Measurements from ENCODE around the gene OR52A1.
A peak's percentile ranks its signal among the peaks of the same experiment; 100 is the strongest.
"Not testable (repeated sequence)": the region's sequence is repeated elsewhere in the genome, so short reads cannot be mapped to it uniquely, and the experiment has no call there.

OR52A1 gene

DNA sequence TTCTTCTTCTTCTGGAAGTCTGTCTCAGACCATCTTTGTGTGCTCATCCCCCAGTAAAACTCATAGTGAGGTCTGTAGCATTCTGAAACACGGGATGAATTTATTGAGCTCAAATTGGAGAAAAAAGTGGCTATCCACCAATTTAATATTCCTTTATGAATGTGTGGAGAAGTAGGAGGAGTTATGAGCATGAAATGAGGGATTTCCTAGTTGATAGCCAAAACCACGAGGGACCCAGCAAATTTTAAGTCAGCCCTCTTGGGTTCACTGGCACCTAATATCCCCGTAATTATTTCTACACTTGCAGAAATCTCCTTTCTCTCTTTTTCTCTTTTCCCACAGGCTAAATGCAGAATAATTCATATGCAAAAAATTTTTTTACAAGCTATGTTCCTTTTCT is at the start of gene OR52A1:
Gene OR52A1, minus strand, starts transcription at position 101 of the 400 bp plus-strand sequence. CDS start 2,388 bp downstream, outside the sequence.
- DNase-seq (ENCODE audit: low read depth) = no peak

GRCh38 chr11:5203366-5203765 is 48.8 kb upstream of the OR52A1 start:
- peak; percentile 62 for DNase-seq (ENCODE audit: low read depth)

DNA sequence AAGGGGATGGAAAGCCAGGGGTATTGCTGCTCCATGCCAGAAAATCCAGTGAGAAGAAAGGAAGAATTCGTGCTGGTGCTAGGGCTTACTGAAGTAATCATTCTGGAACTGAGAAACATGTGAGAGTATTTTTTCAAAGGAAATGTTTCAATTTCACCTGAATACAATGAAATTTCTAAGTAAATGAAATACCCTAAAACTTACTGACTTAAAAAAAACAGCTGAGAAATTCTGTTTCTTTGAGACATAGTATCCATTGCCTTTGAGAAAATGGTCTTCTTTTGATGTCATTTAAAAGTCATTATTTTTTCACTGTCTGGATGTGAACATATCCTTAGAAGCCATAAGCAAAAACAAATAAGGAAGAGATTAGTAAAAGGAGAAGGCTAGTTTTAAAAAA is 46.0 kb upstream of the OR52A1 start, which contains the start of gene OR51V1:
Gene OR51V1, minus strand, starts transcription at position 101 of the 400 bp plus-strand sequence. Its CDS starts 0 bp downstream, at position 101.
- no peak for DNase-seq (ENCODE audit: low read depth)

DNA sequence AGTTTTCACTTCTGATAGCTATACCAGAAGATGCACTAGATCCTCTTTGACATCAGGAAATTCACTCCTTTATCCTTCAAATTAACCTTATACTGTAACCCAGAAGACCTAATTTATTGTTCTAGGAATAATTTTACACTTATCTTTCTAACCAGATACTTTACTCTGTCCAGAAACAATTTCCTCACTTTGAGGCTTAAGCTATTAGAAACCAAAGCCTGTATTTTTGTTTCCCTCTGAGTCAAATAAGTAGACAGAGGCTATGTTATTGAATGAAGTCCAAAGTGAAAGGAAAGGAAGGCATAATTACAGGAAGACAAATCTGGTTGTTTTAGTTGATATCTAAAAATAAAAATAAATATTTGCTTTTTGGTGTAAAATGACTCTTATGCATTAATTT is 43.7 kb upstream of the OR52A1 start:
- DNase-seq (ENCODE audit: low read depth) = no peak

DNA sequence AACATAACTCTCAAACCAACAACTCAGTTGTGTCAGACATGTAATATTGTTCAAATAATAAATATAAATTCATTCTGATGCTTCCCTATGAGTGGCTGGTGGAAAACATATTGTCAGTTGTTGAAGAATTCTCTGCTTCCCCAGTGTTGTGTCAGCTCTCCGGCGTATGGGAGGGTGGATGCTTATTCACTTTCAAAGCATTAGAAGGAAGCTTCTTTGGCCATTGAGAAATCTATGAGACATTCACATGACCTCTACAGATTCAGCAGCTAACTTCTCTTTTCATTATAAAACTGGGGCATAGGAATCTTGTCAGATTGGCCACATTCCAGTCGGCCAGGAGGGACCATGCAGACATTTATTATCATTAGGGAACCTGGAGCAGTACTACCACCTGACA is 43.0 kb upstream of the OR52A1 start:
- peak; percentile 90 for DNase-seq (ENCODE audit: low read depth)

DNA sequence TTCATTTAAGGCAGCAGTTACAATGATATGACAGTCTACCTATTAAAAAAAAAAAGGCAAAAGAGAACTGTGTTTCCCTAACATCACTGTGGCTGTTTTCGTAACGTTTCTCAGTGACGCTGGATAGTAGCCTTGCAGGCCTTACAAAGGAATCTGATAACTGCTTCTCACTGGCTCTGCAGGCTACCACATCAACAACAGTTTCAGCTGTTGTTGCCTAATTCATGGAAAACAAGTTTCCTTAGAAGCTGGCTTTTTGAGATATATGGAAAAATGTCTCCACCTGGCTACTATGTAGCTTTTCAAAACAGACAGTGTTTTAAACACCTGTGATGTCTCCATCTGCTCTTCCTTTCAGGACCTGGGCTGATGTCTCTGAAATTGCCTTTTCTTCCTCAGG is 42.2 kb upstream of the OR52A1 start:
- DNase-seq (ENCODE audit: low read depth) = peak; percentile 48

- DNase-seq (ENCODE audit: low read depth) = no peak
Observed at GRCh38 chr11:5196067-5196466, 41.5 kb upstream of the OR52A1 start.

DNA sequence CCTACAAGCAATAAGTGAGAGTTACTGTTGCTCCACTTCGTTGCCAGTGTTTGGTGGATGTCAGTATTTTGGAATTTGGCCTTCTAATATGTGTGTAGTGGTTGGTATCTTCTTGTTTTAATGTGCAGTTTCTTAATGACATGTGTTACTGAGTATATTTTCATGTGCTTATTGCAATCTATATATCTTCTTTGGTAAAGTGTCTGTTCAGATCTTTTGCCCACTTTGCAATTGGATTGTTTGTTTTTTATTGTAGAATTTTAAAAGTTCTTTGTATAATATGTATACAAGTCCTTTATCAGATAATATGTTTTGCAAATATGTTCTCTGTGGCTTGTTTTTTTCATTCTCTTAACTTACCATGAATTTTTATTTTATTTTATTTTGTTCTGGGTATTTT is 38.2 kb upstream of the OR52A1 start:
- DNase-seq (ENCODE audit: low read depth) = no peak

DNA sequence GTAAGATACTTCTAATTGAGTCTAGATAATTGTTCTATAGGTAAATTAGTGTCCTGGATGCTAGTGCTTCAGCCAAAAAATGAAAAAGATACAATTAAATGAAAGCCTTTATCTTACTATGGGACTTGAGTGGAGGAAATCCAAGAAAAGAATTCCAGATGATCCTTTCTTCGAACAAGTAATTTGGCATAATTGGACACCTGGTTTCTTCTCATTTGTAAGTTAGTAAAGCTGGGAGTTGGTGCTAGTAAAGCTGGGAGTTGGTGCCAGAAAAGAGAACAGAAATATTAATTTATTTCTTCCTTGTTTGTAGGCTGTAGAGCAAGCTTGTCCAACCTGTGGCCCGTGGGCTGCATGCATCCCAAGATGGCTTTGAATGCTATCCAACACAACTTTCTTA is 33.6 kb upstream of the OR52A1 start:
- DNase-seq (ENCODE audit: low read depth) = no peak

DNA sequence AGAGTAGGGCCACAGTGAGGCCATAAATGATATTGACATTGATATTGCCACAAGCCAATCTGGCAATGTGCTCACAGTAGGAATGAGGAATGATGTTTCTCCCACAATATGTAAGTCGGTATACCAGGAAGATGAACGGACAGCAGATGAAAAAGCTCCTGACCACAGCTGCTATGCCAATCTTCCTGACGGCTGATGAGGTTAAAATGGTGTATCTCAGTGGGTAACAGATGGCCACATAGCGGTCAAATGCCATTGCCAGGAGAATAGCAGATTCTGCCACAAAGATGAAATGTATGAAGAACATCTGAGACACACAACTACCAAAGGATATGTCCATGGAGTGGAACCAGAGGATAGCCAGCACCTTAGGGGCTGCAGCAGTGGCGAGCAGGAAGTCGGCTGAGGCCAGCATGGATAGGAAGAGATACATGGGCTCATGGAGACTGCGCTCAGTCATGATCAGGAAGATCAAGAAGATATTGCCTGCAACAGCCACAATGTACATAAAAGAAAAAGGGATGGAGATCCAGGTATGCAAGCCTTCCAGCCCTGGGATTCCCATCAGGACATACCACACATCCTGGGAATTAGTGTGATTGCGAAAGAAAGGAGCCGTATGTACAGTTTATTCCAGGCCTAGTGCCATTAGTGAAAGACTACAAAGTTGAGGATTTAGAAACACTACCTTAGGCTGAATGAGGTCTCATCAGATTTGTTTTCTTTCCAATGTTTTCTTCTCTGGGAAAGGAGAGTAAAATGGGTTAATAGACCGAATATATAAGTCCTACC is 23.7 kb upstream of the OR52A1 start:
- DNase-seq (ENCODE audit: low read depth) = no peak

DNA sequence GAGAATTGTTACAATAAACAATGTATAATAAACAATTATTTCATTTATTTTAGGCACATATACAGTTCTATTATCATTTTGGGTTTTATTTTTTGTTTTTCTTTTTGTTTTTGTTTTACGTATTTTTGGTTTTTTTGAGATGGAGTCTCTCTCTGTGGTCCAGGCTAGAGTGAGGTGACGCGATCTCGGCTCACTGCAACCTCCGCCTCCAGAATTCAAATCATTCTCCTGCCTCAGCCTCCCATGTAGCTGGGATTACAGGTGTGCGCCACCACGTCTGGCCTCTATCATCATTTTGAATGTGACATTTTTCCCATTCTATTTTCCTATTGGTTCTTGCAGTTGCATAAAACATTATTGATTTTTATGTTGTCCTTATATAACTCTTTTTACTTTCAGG is 20.4 kb upstream of the OR52A1 start:
- DNase-seq (ENCODE audit: low read depth) = no peak

DNA sequence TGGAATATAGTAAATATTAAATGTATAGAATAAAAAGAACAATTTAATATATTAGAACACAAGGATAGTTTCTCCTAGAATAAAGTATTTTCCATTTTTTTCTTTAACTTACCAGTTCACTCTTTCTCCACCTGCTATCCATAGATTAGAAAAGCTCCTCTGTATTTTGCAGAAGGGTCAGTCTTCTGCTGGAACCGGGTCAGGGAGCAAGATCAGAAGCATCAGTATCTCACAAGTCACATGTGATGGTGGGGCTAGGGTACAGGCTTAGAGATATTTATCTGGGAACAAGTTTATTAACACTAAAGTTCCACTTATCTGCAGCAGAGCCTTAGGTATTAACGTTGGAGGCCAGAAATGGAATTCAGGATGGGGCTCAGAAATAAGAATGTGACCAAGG is 17.3 kb upstream of the OR52A1 start:
- DNase-seq (ENCODE audit: low read depth) = no peak

DNA sequence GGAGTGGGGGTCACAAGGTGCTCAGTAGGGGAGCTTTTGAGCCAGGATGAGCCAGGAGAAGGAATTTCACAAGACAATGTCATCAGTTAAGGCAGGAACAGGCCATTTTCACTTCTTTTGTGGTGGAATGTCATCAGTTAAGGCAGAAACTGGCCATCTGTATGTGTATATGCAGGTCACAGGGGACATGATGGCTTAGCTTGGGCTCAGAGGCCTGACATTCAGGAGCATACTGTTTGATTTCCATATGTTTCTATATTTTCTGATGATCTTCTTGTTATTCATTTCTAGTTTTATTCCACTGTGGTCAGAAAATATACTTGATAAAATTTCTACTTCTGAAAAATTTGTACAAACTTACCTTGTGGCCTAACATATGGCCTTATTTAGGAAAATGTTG is 11.3 kb upstream of the OR52A1 start:
- DNase-seq (ENCODE audit: low read depth) = not testable (repeated sequence)

GRCh38 chr11:5164807-5165206 is 10.2 kb upstream of the OR52A1 start:
- DNase-seq (ENCODE audit: low read depth) = not testable (repeated sequence)

DNA sequence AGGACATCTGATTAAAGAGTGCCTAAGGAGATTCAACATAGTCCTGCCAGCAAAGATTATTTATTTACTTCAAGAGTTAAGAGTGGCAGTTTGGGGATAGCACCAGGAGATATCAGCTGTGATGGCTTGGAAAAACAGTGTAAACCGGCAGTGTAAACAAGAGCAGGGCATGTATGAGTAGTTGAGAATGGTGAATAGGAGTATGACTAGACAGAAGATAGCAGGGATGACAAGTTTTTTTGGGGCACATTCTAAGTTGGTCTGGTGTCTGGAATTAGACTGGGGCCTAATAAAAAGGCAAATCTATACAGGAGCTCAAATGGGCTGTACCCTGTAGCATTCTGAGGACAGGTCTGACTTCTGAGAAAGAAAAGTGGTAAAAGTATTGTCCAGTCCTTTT is 6.5 kb upstream of the OR52A1 start:
- DNase-seq (ENCODE audit: low read depth) = not testable (repeated sequence)

DNA sequence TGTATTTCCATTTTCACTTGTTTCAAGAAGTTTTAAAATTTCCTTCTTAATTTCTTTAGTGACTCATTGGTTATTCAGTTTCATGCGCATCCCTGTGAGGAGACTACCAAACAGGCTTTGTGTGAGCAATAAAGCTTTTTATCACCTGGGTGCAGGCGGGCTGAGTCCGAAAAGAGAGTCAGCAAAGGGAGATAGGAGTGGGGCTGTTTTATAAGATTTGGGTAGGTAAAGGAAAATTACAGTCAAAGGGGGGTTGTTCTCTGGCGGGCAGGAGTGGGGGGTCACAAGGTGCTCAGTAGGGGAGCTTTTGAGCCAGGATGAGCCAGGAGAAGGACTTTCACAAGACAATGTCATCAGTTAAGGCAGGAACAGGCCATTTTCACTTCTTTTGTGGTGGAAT is 5.7 kb upstream of the OR52A1 start:
- not testable (repeated sequence) for DNase-seq (ENCODE audit: low read depth)

DNA sequence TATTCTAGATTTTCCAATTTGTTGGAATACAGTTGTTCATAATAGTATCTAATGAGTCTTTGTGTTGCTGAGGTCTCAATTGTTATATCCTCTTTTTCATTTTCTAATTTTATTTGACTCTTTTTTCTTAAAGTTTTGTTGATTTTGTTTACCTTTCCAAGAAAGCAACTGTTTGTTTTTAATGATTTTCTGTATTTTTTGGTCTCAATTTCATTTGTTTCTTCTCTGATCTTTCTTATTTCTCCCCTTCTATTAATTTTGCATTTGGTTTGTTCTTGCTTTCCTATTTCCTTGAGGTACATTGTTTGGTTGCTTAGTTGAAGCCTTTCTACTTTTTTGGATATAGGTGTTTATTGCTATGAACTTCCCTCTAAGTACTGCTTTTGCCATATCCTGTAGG is 5.2 kb upstream of the OR52A1 start:
- no peak for DNase-seq (ENCODE audit: low read depth)

GRCh38 chr11:5153574-5154431 is 754 bp downstream of the OR52A1 start:
- no peak for DNase-seq (ENCODE audit: low read depth)

- DNase-seq (ENCODE audit: low read depth) = no peak
Observed at GRCh38 chr11:5151713-5152153, 2.8 kb downstream of the OR52A1 start.

GRCh38 chr11:5144206-5144605 is 10.4 kb downstream of the OR52A1 start:
- not testable (repeated sequence) for DNase-seq (ENCODE audit: low read depth)

DNA sequence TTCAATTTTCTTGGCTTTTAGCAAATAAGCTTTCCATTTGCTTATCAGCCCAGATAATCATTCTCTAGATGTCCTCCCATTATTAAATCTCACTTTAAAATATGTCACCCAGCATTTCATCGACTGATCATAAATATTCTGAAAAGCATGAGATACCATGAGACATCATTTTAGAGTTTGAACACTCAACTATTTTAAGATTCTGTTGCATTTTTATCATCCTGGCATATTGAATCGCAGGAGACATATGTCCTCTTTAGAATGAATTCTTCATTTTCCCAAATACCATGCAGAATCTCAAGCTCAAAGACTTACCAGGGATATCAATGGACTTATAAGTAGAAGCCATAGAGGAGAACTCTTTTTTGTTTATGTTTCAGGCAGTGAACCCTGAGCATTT is 16.6 kb downstream of the OR52A1 start, which contains the start of gene OR52A5:
Gene OR52A5, minus strand, starts transcription at position 361 of the 400 bp plus-strand sequence. CDS start 5,714 bp downstream, outside the sequence.
- no peak for DNase-seq (ENCODE audit: low read depth)

- peak; percentile 1 for DNase-seq (ENCODE audit: low read depth)
Observed at GRCh38 chr11:5137014-5137413, 17.5 kb downstream of the OR52A1 start.

DNA sequence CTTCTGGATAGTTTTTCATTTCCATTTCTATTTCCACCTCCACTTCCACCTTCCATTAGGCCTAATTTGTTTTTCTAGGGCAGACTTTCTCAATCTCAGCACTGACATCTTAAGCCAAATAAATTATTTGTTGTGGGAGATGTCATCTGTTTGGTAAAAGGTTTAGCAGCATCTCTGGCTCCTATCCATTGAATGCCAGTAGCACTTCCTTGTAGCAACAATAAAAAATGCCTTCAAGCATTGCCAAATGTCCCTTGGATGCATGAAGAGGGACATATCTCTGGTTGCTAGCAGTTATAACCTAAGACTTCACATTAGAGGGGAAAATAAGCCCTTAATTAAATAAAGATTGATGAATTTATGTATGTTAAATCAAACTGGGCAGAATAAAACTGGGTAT is 18.3 kb downstream of the OR52A1 start:
- DNase-seq (ENCODE audit: low read depth) = no peak

All from iris pigment epithelial cell (primary cell).